ENCODE data around the gene FRMPD1.
A peak's percentile ranks its signal among the peaks of the same experiment; 100 is the strongest.

FRMPD1 gene

DNA sequence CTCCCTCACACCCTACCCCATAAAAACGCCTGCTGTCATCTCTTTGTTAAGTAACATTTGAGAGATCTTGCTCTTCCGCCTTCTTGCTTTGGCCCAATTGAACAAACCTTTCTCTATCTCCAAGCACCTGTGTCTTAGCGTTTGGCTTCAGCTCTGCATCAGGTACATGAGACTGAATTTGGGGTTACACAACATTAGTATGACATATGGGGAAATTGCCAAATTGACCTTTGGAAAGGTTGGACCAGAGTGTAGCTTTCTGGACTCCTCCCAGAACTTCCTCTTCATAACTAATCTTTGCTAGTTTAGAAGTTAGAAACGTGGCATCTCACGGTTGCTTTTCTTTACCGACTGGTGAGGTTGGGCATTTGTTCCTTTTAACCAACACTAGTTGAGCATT, 137.6 kb downstream of the FRMPD1 start (continued):
- TF ChIP-seq, protein P1, sequence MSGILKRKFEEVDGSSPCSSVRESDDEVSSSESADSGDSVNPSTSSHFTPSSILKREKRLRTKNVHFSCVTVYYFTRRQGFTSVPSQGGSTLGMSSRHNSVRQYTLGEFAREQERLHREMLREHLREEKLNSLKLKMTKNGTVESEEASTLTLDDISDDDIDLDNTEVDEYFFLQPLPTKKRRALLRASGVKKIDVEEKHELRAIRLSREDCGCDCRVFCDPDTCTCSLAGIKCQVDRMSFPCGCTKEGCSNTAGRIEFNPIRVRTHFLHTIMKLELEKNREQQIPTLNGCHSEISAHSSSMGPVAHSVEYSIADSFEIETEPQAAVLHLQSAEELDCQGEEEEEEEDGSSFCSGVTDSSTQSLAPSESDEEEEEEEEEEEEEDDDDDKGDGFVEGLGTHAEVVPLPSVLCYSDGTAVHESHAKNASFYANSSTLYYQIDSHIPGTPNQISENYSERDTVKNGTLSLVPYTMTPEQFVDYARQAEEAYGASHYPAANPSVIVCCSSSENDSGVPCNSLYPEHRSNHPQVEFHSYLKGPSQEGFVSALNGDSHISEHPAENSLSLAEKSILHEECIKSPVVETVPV (CRISPR knock-in tag; IDR thresholded peaks at IDR 0.05): no peak
- no peak for TF ChIP-seq RARB (CRISPR knock-in tag; IDR thresholded peaks at IDR 0.05)
- TF ChIP-seq ARNTL (CRISPR knock-in tag; IDR thresholded peaks at IDR 0.05; ENCODE audit: borderline replicate concordance, low read depth): no peak
- no peak for TF ChIP-seq PPARA (CRISPR knock-in tag; IDR thresholded peaks at IDR 0.05; ENCODE audit: borderline replicate concordance)
- no peak for TF ChIP-seq ZFP30 (CRISPR knock-in tag; IDR thresholded peaks at IDR 0.05)
- TF ChIP-seq OSR1 (CRISPR knock-in tag; IDR thresholded peaks at IDR 0.05): no peak
- TF ChIP-seq TCF4 (CRISPR knock-in tag; IDR thresholded peaks at IDR 0.05; ENCODE audit: borderline replicate concordance): no peak
- TF ChIP-seq ZFP3 (CRISPR knock-in tag; IDR thresholded peaks at IDR 0.05): no peak
- TF ChIP-seq CSDC2 (CRISPR knock-in tag; IDR thresholded peaks at IDR 0.05): no peak
- TF ChIP-seq ESRRG (CRISPR knock-in tag; IDR thresholded peaks at IDR 0.05): no peak
- no peak for TF ChIP-seq SNAI2 (CRISPR knock-in tag; IDR thresholded peaks at IDR 0.05)
- no peak for TF ChIP-seq BACH2 (CRISPR knock-in tag; IDR thresholded peaks at IDR 0.05; ENCODE audit: borderline replicate concordance)

GRCh38 chr9:37790096-37790495, 139.3 kb downstream of the FRMPD1 start:
- no peak for ATAC-seq
- TF ChIP-seq, protein P1 (CRISPR knock-in tag; IDR thresholded peaks at IDR 0.05): no peak
- TF ChIP-seq ZFP3 (CRISPR knock-in tag; IDR thresholded peaks at IDR 0.05) (no peak), ZNF8 (CRISPR knock-in tag; IDR thresholded peaks at IDR 0.05) (no peak), ZNF70 (CRISPR knock-in tag; IDR thresholded peaks at IDR 0.05) (no peak), OSR1 (CRISPR knock-in tag; IDR thresholded peaks at IDR 0.05) (no peak)
- TF ChIP-seq, protein P2, sequence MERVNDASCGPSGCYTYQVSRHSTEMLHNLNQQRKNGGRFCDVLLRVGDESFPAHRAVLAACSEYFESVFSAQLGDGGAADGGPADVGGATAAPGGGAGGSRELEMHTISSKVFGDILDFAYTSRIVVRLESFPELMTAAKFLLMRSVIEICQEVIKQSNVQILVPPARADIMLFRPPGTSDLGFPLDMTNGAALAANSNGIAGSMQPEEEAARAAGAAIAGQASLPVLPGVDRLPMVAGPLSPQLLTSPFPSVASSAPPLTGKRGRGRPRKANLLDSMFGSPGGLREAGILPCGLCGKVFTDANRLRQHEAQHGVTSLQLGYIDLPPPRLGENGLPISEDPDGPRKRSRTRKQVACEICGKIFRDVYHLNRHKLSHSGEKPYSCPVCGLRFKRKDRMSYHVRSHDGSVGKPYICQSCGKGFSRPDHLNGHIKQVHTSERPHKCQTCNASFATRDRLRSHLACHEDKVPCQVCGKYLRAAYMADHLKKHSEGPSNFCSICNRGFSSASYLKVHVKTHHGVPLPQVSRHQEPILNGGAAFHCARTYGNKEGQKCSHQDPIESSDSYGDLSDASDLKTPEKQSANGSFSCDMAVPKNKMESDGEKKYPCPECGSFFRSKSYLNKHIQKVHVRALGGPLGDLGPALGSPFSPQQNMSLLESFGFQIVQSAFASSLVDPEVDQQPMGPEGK (CRISPR knock-in tag; IDR thresholded peaks at IDR 0.05; ENCODE audit: borderline replicate concordance): no peak

DNA sequence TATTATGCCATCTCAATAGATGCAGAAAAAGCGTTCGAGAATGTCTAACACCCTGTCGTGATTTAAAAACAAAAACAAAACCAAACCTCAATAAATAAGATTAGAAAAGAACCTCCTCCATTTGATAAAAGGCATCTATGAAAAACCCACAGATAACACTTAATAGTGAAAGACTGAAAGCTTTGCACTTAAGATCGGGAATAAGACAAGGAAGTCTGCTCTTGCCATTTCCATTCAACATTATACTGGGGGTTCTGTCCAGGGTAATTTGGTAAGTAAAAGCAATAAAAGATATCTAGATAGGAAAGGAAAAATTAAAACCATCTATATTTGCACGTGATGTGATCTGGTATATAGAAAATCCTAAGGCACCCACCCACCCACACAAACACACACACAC, 141.4 kb downstream of the FRMPD1 start:
- TF ChIP-seq ISL1 (CRISPR knock-in tag; IDR thresholded peaks at IDR 0.05): no peak
- TF ChIP-seq, protein P2 (CRISPR knock-in tag; IDR thresholded peaks at IDR 0.05; ENCODE audit: borderline replicate concordance): no peak
- no peak for TF ChIP-seq PPARA (CRISPR knock-in tag; IDR thresholded peaks at IDR 0.05; ENCODE audit: borderline replicate concordance)
- no peak for TF ChIP-seq ARNTL (CRISPR knock-in tag; IDR thresholded peaks at IDR 0.05; ENCODE audit: borderline replicate concordance, low read depth)
- peak; percentile 63; the same call in 1 of the 2 replicates for TF ChIP-seq TCF4 (CRISPR knock-in tag; IDR thresholded peaks at IDR 0.05; ENCODE audit: borderline replicate concordance)

GRCh38 chr9:37796232-37796631, 145.5 kb downstream of the FRMPD1 start:
- ATAC-seq: no peak
- TF ChIP-seq, protein P2 (CRISPR knock-in tag; IDR thresholded peaks at IDR 0.05; ENCODE audit: borderline replicate concordance): no peak
- no peak for TF ChIP-seq TOX (CRISPR knock-in tag; IDR thresholded peaks at IDR 0.05; ENCODE audit: borderline replicate concordance)
- no peak for TF ChIP-seq ZFP30 (CRISPR knock-in tag; IDR thresholded peaks at IDR 0.05)
- TF ChIP-seq SNAI2 (CRISPR knock-in tag; IDR thresholded peaks at IDR 0.05): no peak
- TF ChIP-seq ZNF565 (CRISPR knock-in tag; conservative IDR thresholded peaks at IDR 0.05; ENCODE audit: low read depth): no peak
- no peak for TF ChIP-seq ZNF70 (CRISPR knock-in tag; IDR thresholded peaks at IDR 0.05)
- no peak for TF ChIP-seq OSR1 (CRISPR knock-in tag; IDR thresholded peaks at IDR 0.05)
- no peak for TF ChIP-seq ZFP3 (CRISPR knock-in tag; IDR thresholded peaks at IDR 0.05)
- TF ChIP-seq ARNTL (CRISPR knock-in tag; IDR thresholded peaks at IDR 0.05; ENCODE audit: borderline replicate concordance, low read depth): no peak
- no peak for TF ChIP-seq CREB5 (CRISPR knock-in tag; IDR thresholded peaks at IDR 0.05; ENCODE audit: low read depth)
- no peak for TF ChIP-seq ISL1 (CRISPR knock-in tag; IDR thresholded peaks at IDR 0.05)
- no peak for TF ChIP-seq RARB (CRISPR knock-in tag; IDR thresholded peaks at IDR 0.05)
- TF ChIP-seq PPARA (CRISPR knock-in tag; IDR thresholded peaks at IDR 0.05; ENCODE audit: borderline replicate concordance): no peak
- no peak for TF ChIP-seq BACH2 (CRISPR knock-in tag; IDR thresholded peaks at IDR 0.05; ENCODE audit: borderline replicate concordance)
- TF ChIP-seq, protein P3, sequence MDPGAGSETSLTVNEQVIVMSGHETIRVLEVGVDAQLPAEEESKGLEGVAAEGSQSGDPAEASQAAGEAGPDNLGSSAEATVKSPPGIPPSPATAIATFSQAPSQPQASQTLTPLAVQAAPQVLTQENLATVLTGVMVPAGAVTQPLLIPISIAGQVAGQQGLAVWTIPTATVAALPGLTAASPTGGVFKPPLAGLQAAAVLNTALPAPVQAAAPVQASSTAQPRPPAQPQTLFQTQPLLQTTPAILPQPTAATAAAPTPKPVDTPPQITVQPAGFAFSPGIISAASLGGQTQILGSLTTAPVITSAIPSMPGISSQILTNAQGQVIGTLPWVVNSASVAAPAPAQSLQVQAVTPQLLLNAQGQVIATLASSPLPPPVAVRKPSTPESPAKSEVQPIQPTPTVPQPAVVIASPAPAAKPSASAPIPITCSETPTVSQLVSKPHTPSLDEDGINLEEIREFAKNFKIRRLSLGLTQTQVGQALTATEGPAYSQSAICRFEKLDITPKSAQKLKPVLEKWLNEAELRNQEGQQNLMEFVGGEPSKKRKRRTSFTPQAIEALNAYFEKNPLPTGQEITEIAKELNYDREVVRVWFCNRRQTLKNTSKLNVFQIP (CRISPR knock-in tag; IDR thresholded peaks at IDR 0.05; ENCODE audit: borderline replicate concordance, low read depth): no peak

More for the DNA sequence above, 141.4 kb downstream of the FRMPD1 start:
- ATAC-seq: no peak

All from SK-N-SH treated with all-trans-retinoic acid at 6 μM for 48 hours (cell line).